IMR-90 (cell line): Measurements from ENCODE around the gene AKT2. TPM values are rescaled to one million over a fixed set of nuclear protein-coding genes. Genes with fewer than 3 reads are reported as not detected.

Experiments used
- ATAC-seq: fragments of 200-7000 bp; cut with Tn5 transposase; 2 replicates; pipeline ENCODE4 v1.9.1; 2020; ENCODE audit warnings: low read depth, mild to moderate bottlenecking, moderate library complexity
- BruUV-seq: library from RNA; stranded (reverse); fragments of 400-500 nt; replicated peaks from 2 replicates; lab custom pipeline; 2021; lab: Mats Ljungman, UMichigan
- CTCF ChIA-PET: fragments of 300-600 bp; formaldehyde crosslinking; extraction: SDS; loops from one replicate; lab custom pipeline; 2021; ENCODE audit warnings: antibody characterized with exemption; lab: Yijun Ruan, JAX
- POLR2A ChIA-PET: fragments of 300-600 bp; sonication (Branson Sonifier 250); formaldehyde crosslinking; loops from one replicate; lab custom pipeline; 2022; ENCODE audit warnings: antibody characterized with exemption; ENCODE audit not compliant: unreplicated experiment; lab: Charles Lee
- DNase-seq: peaks from one replicate; pipeline ENCODE4 v3.0.0; 2013
- H2AFZ ChIP-seq: replicated peaks from 2 replicates; pipeline ENCODE3; 2013; ENCODE audit warnings: low read length, mild to moderate bottlenecking; ENCODE audit not compliant: poor library complexity
- H2AK5ac ChIP-seq: 2 replicates; pipeline ENCODE4 v1.6.1; 2013; ENCODE audit warnings: low read depth, low read length, inconsistent platforms
- H2AK9ac ChIP-seq: replicated peaks from 2 replicates; pipeline ENCODE3; 2013; ENCODE audit warnings: mild to moderate bottlenecking, low read depth, low read length, moderate library complexity; ENCODE audit not compliant: poor library complexity
- H2BK120ac ChIP-seq: 2 replicates; pipeline ENCODE4 v1.6.1; 2013; ENCODE audit warnings: low read depth, low read length, inconsistent platforms
- H2BK15ac ChIP-seq: 3 replicates; pipeline ENCODE4 v1.6.1; 2013; ENCODE audit warnings: low read depth, low read length, inconsistent platforms
- H2BK20ac ChIP-seq: 2 replicates; pipeline ENCODE4 v1.6.1; 2013; ENCODE audit warnings: low read depth, mild to moderate bottlenecking, inconsistent platforms, low read length, moderate library complexity
- H2BK5ac ChIP-seq: 2 replicates; pipeline ENCODE4 v1.6.1; 2013; ENCODE audit warnings: mild to moderate bottlenecking, low read depth, low read length, inconsistent platforms; ENCODE audit not compliant: poor library complexity, severe bottlenecking
- H3K14ac ChIP-seq: replicated peaks from 2 replicates; pipeline ENCODE4 v1.6.1; 2013; ENCODE audit warnings: low read depth, low read length, inconsistent platforms
- H3K18ac ChIP-seq: 2 replicates; pipeline ENCODE4 v1.6.1; 2013; ENCODE audit warnings: low read depth, low read length, control low read depth
- H3K23ac ChIP-seq: 2 replicates; pipeline ENCODE4 v1.6.1; 2013; ENCODE audit warnings: low read depth, low read length, inconsistent platforms
- H3K27ac ChIP-seq: 2 replicates; pipeline ENCODE4 v1.5.1; 2013; ENCODE audit warnings: mild to moderate bottlenecking, control low read depth, low read length; ENCODE audit not compliant: insufficient read depth
- H3K27me3 ChIP-seq: 2 replicates; pipeline ENCODE4 v1.6.1; 2013; ENCODE audit warnings: low read length; ENCODE audit not compliant: control insufficient read depth, insufficient read depth
- H3K36me3 ChIP-seq: 2 replicates; pipeline ENCODE4 v1.6.1; 2013; ENCODE audit warnings: low read length, mixed read lengths; ENCODE audit not compliant: control insufficient read depth, insufficient read depth
- H3K4ac ChIP-seq: 2 replicates; pipeline ENCODE4 v1.6.1; 2013; ENCODE audit warnings: low read depth, low read length, inconsistent platforms
- H3K4me1 ChIP-seq: 2 replicates; pipeline ENCODE4 v1.6.1; 2013; ENCODE audit warnings: low read length, mixed read lengths; ENCODE audit not compliant: control insufficient read depth, insufficient read depth
- H3K4me2 ChIP-seq: 2 replicates; pipeline ENCODE4 v1.6.1; 2013; ENCODE audit warnings: low read depth, mild to moderate bottlenecking, control low read depth, low read length, moderate library complexity
- H3K4me3 ChIP-seq: 2 replicates; pipeline ENCODE4 v1.5.1; 2013; ENCODE audit warnings: low read depth, mild to moderate bottlenecking, control low read depth, low read length, moderate library complexity; ENCODE audit not compliant: insufficient read depth
- H3K56ac ChIP-seq: 2 replicates; pipeline ENCODE4 v1.6.1; 2013; ENCODE audit warnings: low read length, inconsistent platforms; ENCODE audit not compliant: insufficient read depth; ENCODE audit errors: extremely low read depth
- H3K79me1 ChIP-seq, 2 experiments: 2 replicates each; pipeline ENCODE4 v1.6.1; 2013; ENCODE audit warnings: low read length in 2 of 2, inconsistent platforms in 1 of 2, low read depth in 1 of 2
- H3K9ac ChIP-seq: 2 replicates; pipeline ENCODE4 v1.6.1; 2013; ENCODE audit warnings: low read depth, low read length, control low read depth
- H3K9me1 ChIP-seq: 2 replicates; pipeline ENCODE4 v1.6.1; 2013; ENCODE audit warnings: low read length, inconsistent platforms; ENCODE audit not compliant: insufficient read depth
- H3K9me3 ChIP-seq: 2 replicates; pipeline ENCODE4 v1.6.1; 2013; ENCODE audit warnings: low read length; ENCODE audit not compliant: control insufficient read depth, insufficient read depth
- H4K20me1 ChIP-seq: 2 replicates; pipeline ENCODE4 v1.6.1; 2013; ENCODE audit warnings: low read length, inconsistent platforms; ENCODE audit not compliant: insufficient read depth
- H4K5ac ChIP-seq: 2 replicates; pipeline ENCODE4 v1.6.1; 2013; ENCODE audit warnings: mild to moderate bottlenecking, low read depth, low read length, control low read depth
- H4K8ac ChIP-seq, 2 experiments: 2 replicates each; pipeline ENCODE4 v1.6.1; 2013; ENCODE audit warnings: low read depth in 2 of 2, low read length in 2 of 2, control low read depth in 1 of 2, inconsistent platforms in 1 of 2
- H4K91ac ChIP-seq: 2 replicates; pipeline ENCODE4 v1.6.1; 2013; ENCODE audit warnings: low read depth, low read length, inconsistent platforms; ENCODE audit not compliant: insufficient read depth
- BHLHE40 ChIP-seq: fragments of 150-350 bp; IDR thresholded peaks from 2 replicates; pipeline ENCODE4 v1.6.1; 2016; ENCODE audit warnings: mild to moderate bottlenecking, low read depth, low read length
- CHD1 ChIP-seq: IDR thresholded peaks from 2 replicates; pipeline ENCODE4 v1.6.1; 2012; ENCODE audit warnings: low read depth, low read length, improper control_type of control experiment
- CTCF ChIP-seq: conservative IDR thresholded peaks from 2 replicates; pipeline ENCODE4 v1.5.1; 2012; ENCODE audit warnings: mild to moderate bottlenecking, low read depth, low read length, improper control_type of control experiment
- ELK1 ChIP-seq: fragments of 150-350 bp; IDR thresholded peaks from 2 replicates; pipeline ENCODE4 v1.6.1; 2016; ENCODE audit warnings: low read depth, mild to moderate bottlenecking, low read length, moderate library complexity, borderline replicate concordance
- FOS ChIP-seq: fragments of 150-350 bp; IDR thresholded peaks from 2 replicates; pipeline ENCODE4 v1.6.1; 2016; ENCODE audit warnings: low read depth, low read length
- MAFK ChIP-seq: IDR thresholded peaks from 2 replicates; pipeline ENCODE4 v1.6.1; 2012; ENCODE audit warnings: low read depth, low read length, improper control_type of control experiment
- RFX5 ChIP-seq: IDR thresholded peaks from 2 replicates; pipeline ENCODE4 v1.8.0; 2012; ENCODE audit warnings: low read depth, mild to moderate bottlenecking, low read length, moderate library complexity
- SMC3 ChIP-seq: fragments of 150-350 bp; IDR thresholded peaks from 2 replicates; pipeline ENCODE4 v1.6.1; 2016; ENCODE audit warnings: low read depth, mild to moderate bottlenecking, antibody characterized with exemption, low read length, moderate library complexity
- WGBS, 2 experiments: methylation state at CpG; one replicate each; pipeline versions ENCODE4 v1.1.5 to v1.1.7; 2013; ENCODE audit warnings: missing lambda C conversion rate in 2 of 2; ENCODE audit not compliant: insufficient read length in 1 of 2; ENCODE audit errors: extremely low coverage in 2 of 2; 5-methylcytosine and 5-hydroxymethylcytosine counted together
- dilution Hi-C: fragments of 300-500 bp; cut with HindIII; formaldehyde crosslinking; loops from one replicate; pipeline ENCODE4 v1.14.3; 2018; ENCODE audit warnings: low sequenced_read_pairs; ENCODE audit not compliant: unreplicated experiment
- in situ Hi-C: fragments of 300-500 bp; cut with MboI; formaldehyde crosslinking; loops from 3 replicates; pipeline ENCODE4 v1.14.3; 2019; ENCODE audit warnings: low sequenced_read_pairs, inconsistent platforms, mixed read lengths
- intact Hi-C: fragments of 100-400 bp; cut with micrococcal nuclease; formaldehyde crosslinking; loops from 2 replicates; pipeline ENCODE4 v1.10.0; 2022
- polyA plus RNA-seq, 3 experiments: library from polyadenylated mRNA; depleted of rRNA; stranded (reverse); fragments of >200 nt; gene quantifications; 2 replicates each; pipeline ENCODE4 v1.2.3, GENCODE V29; 2012; ENCODE audit warnings: low replicate concordance in 1 of 3
- total RNA-seq: library from RNA; depleted of rRNA; stranded (reverse); fragments of >200 nt; gene quantifications from 2 replicates; pipeline ENCODE4 v1.2.3, GENCODE V29; 2012

AKT2 gene
- total and polyA plus RNA-seq, 2 of the 4 experiments (the other 2 are of a cell fraction) = 61.5 to 104 TPM

GRCh38 chr19:40273469-40274360 lies 11.4 kb downstream of the AKT2 start:
- dilution Hi-C loops = no loop called here
- CTCF ChIA-PET = interaction anchor here (0.6 kb wide), 2 partner anchors 11 to 19 kb away, joined by 3 read pairs; no protein-coding TSS in a partner anchor
- Histone ChIP-seq H3K4ac (no peak overlapping the region), H3K27ac (no peak overlapping the region), H3K4me3 (no peak overlapping the region), H3K23ac (no peak overlapping the region), H2BK20ac (no peak overlapping the region), H2BK120ac (no peak overlapping the region), H3K18ac (no peak overlapping the region), H3K4me2 (no peak overlapping the region), H4K8ac (no peak overlapping the region), H3K14ac (no peak overlapping the region), H2BK15ac (no peak overlapping the region), H3K27me3 (no peaks in the 10 kb centered on the region), H3K4me1 (peaks cover 13% of the 10 kb centered on the region; the same call in 1 of the 2 replicates), H2AK5ac (no peak overlapping the region), H3K9ac (no peak overlapping the region), H2AFZ (peak overlapping the region; percentile 61), H3K9me3 (no peaks in the 10 kb centered on the region), H3K79me1 (peaks cover 40 to 93% of the 10 kb centered on the region in 2 experiments), H4K5ac (no peak overlapping the region), H3K36me3 (peaks cover 7% of the 10 kb centered on the region; the same call in 1 of the 2 replicates), H4K91ac (no peak overlapping the region), H4K20me1 (peaks cover 77% of the 10 kb centered on the region), H3K56ac (no peak overlapping the region), H2BK5ac (no peak overlapping the region), H2AK9ac (peak overlapping the region; percentile 42), H3K9me1 (peaks cover 21% of the 10 kb centered on the region; the same call in 1 of the 2 replicates)
- no TSS peak for BruUV-seq
- ATAC-seq (no peak), DNase-seq (no peak)
- no peak for TF ChIP-seq CHD1
- no peak for TF ChIP-seq SMC3
- no peak for TF ChIP-seq FOS
- TF ChIP-seq CTCF = no peak
- TF ChIP-seq MAFK = no peak
- TF ChIP-seq RFX5 = no peak
- no peak for TF ChIP-seq ELK1
- no peak for TF ChIP-seq BHLHE40
- in situ Hi-C loops = no loop called here
- POLR2A ChIA-PET = no interaction called here
- 75% methylated on average over 9 of the region's 14 CpGs; no CpG with 5 or more reads in 1 of the 2 experiments for WGBS, 2 experiments
- intact Hi-C loops = no loop called here
